HG03565 (cell line): Measurements from ENCODE around the gene AMY2A.
"Not testable (repeated sequence)": the region's sequence is repeated elsewhere in the genome, so short reads cannot be mapped to it uniquely, and the experiment has no call there.

Experiments
- ATAC-seq: cut with Tn5 transposase; IDR thresholded peaks from one replicate; pipeline ENCODE4 v1.9.1; 2021; ENCODE audit warnings: mild to moderate bottlenecking, moderate library complexity; ENCODE audit not compliant: unreplicated experiment

Gene AMY2A

GRCh38 chr1:103616994-103617477 is at the start of gene AMY2A:
AMY2A (plus strand) TSS chr1:103617427; CDS start chr1:103617441, 14 bp downstream.
- ATAC-seq = not testable (repeated sequence)

DNA sequence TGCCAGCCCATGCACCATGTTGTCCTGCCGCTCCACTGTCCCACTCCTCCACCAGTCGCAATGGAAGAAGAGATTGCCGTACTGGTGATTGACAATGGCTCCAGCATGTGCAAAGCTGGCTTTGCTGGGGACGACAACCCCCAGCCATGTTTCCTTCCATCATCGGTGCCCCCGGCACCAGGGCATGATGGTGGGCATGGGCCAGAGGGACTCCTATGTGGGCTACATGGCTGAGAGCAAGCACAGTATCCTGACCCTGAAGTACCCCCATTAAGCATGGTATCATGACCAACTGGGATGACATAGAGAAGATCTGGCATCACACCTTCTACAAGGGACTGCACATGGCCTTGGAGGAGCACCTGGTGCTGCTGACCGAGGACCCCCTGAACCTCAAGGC is 47.7 kb upstream of the AMY2A start:
- no peak for ATAC-seq

DNA sequence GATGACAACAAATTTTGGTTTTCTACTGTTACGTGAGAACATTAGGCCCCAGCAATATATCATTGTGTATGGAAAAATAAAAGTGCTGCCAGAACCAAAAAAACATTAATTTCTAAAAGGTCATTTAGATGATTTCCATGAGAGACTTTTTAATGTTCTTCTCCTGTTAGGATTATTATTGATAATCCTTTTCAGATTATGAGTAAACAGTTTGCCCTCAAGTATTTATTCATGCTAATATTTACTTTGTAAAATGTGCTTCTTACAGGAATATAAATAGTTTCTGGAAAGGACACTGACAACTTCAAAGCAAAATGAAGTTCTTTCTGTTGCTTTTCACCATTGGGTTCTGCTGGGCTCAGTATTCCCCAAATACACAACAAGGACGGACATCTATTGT is 45.9 kb upstream of the AMY2A start, which contains the start of gene AMY2B:
Gene AMY2B, plus strand, starts transcription at position 301 of the 400 bp plus-strand sequence. Its CDS starts 14 bp downstream, at position 315.
- not testable (repeated sequence) for ATAC-seq

DNA sequence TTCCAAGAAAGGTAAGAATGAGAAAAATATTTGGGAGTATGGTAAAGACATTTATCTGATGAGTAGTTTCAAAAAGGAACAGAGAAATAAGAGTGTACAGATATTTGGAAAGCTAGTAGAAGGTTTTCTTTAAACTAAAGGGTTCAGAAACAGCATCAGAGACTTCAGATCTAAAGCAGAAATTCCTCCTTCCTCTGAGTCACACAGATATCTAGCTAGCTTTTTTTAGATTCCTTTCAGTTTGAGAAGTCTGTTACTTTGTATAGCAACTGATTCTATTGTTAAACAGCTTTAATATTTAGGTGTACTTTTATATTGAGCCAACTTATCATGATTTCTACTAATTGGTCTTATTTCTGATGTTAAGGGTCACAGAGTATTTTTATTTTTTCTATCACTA is 41.2 kb upstream of the AMY2A start:
- ATAC-seq = peak; percentile 74

DNA sequence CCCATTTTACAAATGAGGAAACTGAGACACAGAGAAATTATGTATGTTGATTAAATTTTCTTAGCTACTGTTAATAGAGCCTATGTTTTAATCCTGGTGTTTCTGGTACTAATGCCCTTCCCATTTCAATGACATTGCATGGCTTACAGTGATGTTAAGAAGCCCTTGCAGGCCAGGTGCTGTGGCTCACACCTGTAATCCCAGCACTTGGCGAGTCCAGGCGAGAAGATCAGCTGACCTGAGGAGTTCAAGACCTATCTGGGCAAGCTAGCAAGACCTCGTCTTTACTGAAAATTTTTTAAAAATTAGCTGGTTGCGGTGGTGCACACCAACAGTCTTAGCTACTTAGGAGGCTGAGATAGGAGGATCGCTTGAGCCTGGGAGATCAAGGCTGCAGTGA is 40.4 kb upstream of the AMY2A start:
- ATAC-seq = not testable (repeated sequence)

- no peak for ATAC-seq
These were observed 34.8 kb upstream of the AMY2A start for GRCh38 chr1:103582464-103582863.

- ATAC-seq = no peak
These were observed 33.3 kb upstream of the AMY2A start for GRCh38 chr1:103583887-103584286.

GRCh38 chr1:103584537-103584936 is 32.7 kb upstream of the AMY2A start:
- no peak for ATAC-seq

DNA sequence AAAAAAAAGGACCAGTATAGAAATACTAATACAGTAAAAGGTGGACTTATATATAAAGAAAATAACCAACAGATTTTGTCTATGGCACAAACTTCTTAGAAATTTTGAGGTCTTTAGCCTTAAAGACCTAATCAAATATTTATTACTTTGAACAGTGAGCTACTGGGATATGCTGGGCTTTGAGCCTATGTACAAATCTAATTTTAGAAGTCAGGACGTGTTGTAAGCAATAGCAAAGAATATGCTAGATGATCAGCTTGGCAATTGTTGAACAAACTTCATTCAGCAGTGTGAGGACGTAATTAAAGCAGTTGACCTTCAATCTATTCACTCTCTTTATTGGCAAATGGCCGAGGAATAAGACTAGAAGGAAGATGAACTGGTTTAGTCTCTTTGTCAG is 14.5 kb upstream of the AMY2A start:
- ATAC-seq = not testable (repeated sequence)

GRCh38 chr1:103616362-103616761 is 865 bp upstream of the AMY2A start:
- no peak for ATAC-seq

DNA sequence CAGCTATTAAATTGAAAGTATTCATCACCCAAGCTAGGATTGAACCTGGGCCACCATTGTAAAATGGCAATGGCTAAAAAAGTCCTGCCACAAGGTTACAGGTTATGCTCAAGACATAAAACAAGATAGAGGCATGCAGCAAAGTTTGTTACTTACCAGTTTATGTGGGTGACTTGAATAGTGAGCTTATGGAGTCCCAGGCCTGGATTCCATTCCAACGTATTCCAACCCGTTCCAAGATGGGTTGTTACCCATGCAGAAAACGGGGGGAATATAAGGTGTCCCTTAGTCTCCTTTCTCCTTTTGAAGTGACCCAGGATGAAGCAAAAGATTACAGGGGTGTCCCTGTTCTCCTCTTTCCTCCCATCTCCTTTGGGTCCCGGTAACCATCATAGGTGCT is 10.2 kb downstream of the AMY2A start:
- not testable (repeated sequence) for ATAC-seq

DNA sequence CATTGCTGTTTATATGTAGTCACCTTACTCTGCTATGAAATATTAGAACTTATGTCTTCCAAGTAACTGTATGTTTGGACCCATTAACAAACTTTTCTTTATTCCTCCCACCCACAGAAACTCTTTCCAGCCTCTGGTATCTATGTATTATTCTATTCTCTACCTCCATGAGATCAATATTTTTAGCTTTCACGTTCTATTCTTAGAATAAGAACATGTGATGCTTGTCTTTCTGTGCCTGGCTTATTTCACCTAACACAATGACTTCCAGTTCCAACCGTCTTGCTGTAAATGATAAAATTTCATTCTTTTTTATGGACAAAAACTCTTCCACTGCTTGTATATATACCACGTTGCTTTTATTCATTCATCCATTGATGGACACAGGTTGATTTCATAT is 24.0 kb downstream of the AMY2A start:
- ATAC-seq = not testable (repeated sequence)

DNA sequence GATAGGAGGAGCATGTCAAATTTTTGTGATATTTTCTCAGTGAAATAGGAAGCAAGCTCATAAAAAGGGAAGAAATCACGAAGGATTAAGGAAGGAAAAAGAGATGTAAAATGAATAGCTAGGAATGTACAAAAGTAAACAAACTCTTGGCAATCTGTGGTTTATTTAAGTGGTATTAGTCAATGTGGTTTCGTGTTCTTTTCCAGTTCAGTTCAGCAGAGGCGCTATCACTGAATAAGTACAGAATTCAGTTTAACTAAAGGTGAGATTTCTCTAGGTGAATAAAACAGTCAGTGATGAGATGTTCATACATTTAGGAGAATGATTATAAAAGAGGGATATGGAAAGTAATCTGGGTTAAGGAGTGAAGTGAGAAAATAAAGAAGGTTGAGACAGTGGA is 26.7 kb downstream of the AMY2A start:
- ATAC-seq = not testable (repeated sequence)

DNA sequence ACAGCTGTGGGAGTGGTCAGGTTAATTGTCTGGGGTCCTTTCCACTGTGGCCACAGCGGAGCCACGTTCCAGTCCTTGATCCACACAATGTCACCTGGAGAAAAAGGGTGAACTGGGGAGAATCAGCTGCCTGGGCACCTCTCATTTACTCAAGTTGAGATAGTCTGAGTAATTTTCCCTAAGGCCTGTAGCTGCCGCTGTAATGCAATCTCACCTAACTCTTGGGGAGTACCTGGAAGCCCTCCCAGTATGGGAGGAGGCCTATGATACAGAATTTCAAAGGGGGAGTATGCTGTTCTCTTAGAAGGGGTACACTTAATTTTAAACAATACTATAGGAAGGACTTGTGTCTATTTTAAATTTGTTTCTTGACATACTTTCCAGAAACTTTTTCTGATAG is 33.1 kb downstream of the AMY2A start:
- not testable (repeated sequence) for ATAC-seq

DNA sequence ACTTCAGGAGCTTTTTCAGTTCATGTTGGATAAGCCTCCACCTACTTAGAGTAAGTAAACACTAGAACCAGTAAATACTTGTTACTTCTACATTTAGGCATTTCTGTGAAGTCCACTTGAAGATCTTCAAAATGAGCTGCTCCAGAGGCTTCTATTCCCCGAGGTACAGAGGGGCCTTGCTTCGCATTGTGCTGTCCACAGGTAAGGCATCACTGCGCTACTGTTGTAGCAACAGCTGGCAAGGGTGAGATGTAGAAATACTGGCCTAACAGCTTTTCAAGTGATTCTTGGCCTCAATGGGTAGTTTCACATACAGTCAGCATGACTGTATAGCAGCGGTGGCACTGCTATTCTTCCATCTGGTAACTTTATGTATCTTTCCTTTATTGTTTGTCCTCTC is 33.7 kb downstream of the AMY2A start:
- ATAC-seq = not testable (repeated sequence)

DNA sequence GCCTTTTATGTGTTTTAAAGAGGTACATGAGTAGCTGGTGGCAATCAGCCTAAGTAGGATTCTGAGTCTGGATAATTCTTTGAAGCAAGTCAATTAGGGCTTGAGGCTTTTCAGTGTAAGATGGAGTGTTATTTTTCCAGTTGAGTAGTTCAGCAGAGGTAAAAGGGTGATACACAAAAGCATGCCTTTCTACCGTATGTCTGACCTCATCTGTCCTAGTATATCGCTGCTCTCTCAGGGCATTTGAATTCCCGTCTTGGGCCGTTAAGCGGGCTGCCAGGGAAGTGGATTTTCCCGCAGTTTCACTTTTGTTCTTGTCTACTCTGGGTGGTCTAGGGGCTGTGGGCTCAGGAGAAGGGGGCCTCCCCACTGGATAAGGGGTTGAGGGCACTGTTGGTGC is 36.9 kb downstream of the AMY2A start:
- not testable (repeated sequence) for ATAC-seq

GRCh38 chr1:103655460-103655859 is 38.2 kb downstream of the AMY2A start, which contains the start of gene AMY1A:
AMY1A (plus strand) TSS chr1:103655760; CDS start chr1:103656331, 571 bp downstream.
- not testable (repeated sequence) for ATAC-seq
